AG08395 (cell line): ENCODE measurements around the gene APOC4.

Experiments
- DNase-seq: peaks from one replicate; pipeline ENCODE4 v3.0.0; 2012; ENCODE audit warnings: mixed read lengths, low spot score

Gene APOC4

GRCh38 chr19:44993926-44994537 lies 52.0 kb downstream of the APOC4 start:
- DNase-seq, result no peak
